Esophagus (tissue), 2 donors: ENCODE results near the gene IL6ST. TPM values are rescaled to one million over a fixed set of nuclear protein-coding genes. Genes with fewer than 3 reads are reported as not detected.
"Not testable (repeated sequence)": the region's sequence is repeated elsewhere in the genome, so short reads cannot be mapped to it uniquely, and the experiment has no call there.

Experiments used
- H3K27ac ChIP-seq, 2 donors: one replicate each; pipeline ENCODE4 v1.5.1; 2013; ENCODE audit warnings: low read depth in 2 of 2, mild to moderate bottlenecking in 2 of 2, inconsistent platforms in 1 of 2, low read length in 1 of 2, moderate library complexity in 1 of 2
- H3K27me3 ChIP-seq, 2 donors: one replicate each; pipeline ENCODE4 v1.6.1; 2013; ENCODE audit warnings: low read length in 2 of 2, control low read depth in 1 of 2, mild to moderate bottlenecking in 1 of 2; ENCODE audit not compliant: insufficient read depth in 2 of 2, control insufficient read depth in 1 of 2
- H3K36me3 ChIP-seq, 2 donors: one replicate each; pipeline ENCODE4 v1.6.1; 2013; ENCODE audit warnings: low read length in 1 of 2; ENCODE audit not compliant: control insufficient read depth in 2 of 2, insufficient read depth in 2 of 2
- H3K4me1 ChIP-seq, 2 donors: one replicate each; pipeline ENCODE4 v1.6.1; 2013; ENCODE audit warnings: low read length in 1 of 2; ENCODE audit not compliant: control insufficient read depth in 2 of 2, insufficient read depth in 2 of 2
- H3K4me3 ChIP-seq, 2 donors: one replicate each; pipeline ENCODE4 v1.5.1; 2013; ENCODE audit warnings: low read length in 2 of 2, mild to moderate bottlenecking in 2 of 2, low read depth in 1 of 2, moderate library complexity in 1 of 2
- H3K9me3 ChIP-seq, 2 donors: one replicate each; pipeline ENCODE4 v1.6.1; 2013; ENCODE audit warnings: mild to moderate bottlenecking in 2 of 2, low read depth in 1 of 2, low read length in 1 of 2, moderate library complexity in 1 of 2; ENCODE audit not compliant: control insufficient read depth in 2 of 2, insufficient read depth in 1 of 2
- WGBS, 2 donors: extraction: QIAGEN DNeasy Blood & Tissue Kit; methylation state at CpG; one replicate each; pipeline ENCODE4 v1.1.7; 2013; 5-methylcytosine and 5-hydroxymethylcytosine counted together
- polyA plus RNA-seq, 2 donors: library from polyadenylated mRNA; stranded (reverse); fragments of 200-250 nt; gene quantifications; one replicate each; pipeline ENCODE4 v1.2.3, GENCODE V29; 2013
- donor health status: healthy with polysubstance abuse.
- donor health status: Bipolar disorder and iron deficiency.

IL6ST gene
- polyA plus RNA-seq, 2 donors: 12.9 to 13.3 TPM

GRCh38 chr5:55937598-55937997 lies 57.2 kb downstream of the IL6ST start:
- H3K36me3 ChIP-seq, H3K27me3 ChIP-seq, H3K27ac ChIP-seq, H3K9me3 ChIP-seq, H3K4me1 ChIP-seq, H3K4me3 ChIP-seq: not testable (repeated sequence)

- H3K4me3 ChIP-seq: no peak overlapping the region
- WGBS, 2 donors: 32% methylated on average over 3 of the region's 3 CpGs
- H3K27me3 ChIP-seq: no peaks in the 10 kb centered on the region
- H3K9me3 ChIP-seq: no peaks in the 10 kb centered on the region
- no peaks in the 10 kb centered on the region for H3K36me3 ChIP-seq
- H3K4me1 ChIP-seq: no peaks in the 10 kb centered on the region
- H3K27ac ChIP-seq: no peak overlapping the region
Observed at GRCh38 chr5:55936100-55936693, 58.6 kb downstream of the IL6ST start.

GRCh38 chr5:55935371-55935770 lies 59.4 kb downstream of the IL6ST start:
- H3K4me1 ChIP-seq: no peaks in the 10 kb centered on the region
- H3K27me3 ChIP-seq: no peaks in the 10 kb centered on the region
- H3K9me3 ChIP-seq: no peaks in the 10 kb centered on the region
- H3K27ac ChIP-seq: no peak overlapping the region
- WGBS, 2 donors: 91 to 96% methylated on average over 6 of the region's 6 CpGs
- no peaks in the 10 kb centered on the region for H3K36me3 ChIP-seq
- no peak overlapping the region for H3K4me3 ChIP-seq

- Histone ChIP-seq H3K4me1 (no peaks in the 10 kb centered on the region), H3K9me3 (no peaks in the 10 kb centered on the region), H3K36me3 (no peaks in the 10 kb centered on the region), H3K4me3 (no peak overlapping the region), H3K27me3 (no peaks in the 10 kb centered on the region), H3K27ac (no peak overlapping the region)
- 74 to 86% methylated on average over 2 of the region's 2 CpGs for WGBS, 2 donors
Observed at GRCh38 chr5:55934720-55935119, 60.0 kb downstream of the IL6ST start.

- Histone ChIP-seq H3K4me3 (no peak overlapping the region), H3K9me3 (no peaks in the 10 kb centered on the region), H3K36me3 (no peaks in the 10 kb centered on the region), H3K4me1 (no peaks in the 10 kb centered on the region), H3K27me3 (no peaks in the 10 kb centered on the region), H3K27ac (no peak overlapping the region)
- WGBS, 2 donors: 64 to 76% methylated on average over 9 of the region's 9 CpGs
Observed at GRCh38 chr5:55934115-55934613, 60.6 kb downstream of the IL6ST start.

- H3K27ac ChIP-seq: no peak overlapping the region
- WGBS, 2 donors: 82 to 89% methylated on average over 14 of the region's 14 CpGs
- no peaks in the 10 kb centered on the region for H3K36me3 ChIP-seq
- H3K27me3 ChIP-seq: no peaks in the 10 kb centered on the region
- H3K4me3 ChIP-seq: no peak overlapping the region
- no peaks in the 10 kb centered on the region for H3K4me1 ChIP-seq
- H3K9me3 ChIP-seq: no peaks in the 10 kb centered on the region
Observed at GRCh38 chr5:55933377-55934114, 61.2 kb downstream of the IL6ST start.

- 86 to 93% methylated on average over 4 of the region's 4 CpGs for WGBS, 2 donors
- H3K36me3 ChIP-seq: no peaks in the 10 kb centered on the region
- no peak overlapping the region for H3K27ac ChIP-seq
- H3K4me3 ChIP-seq: no peak overlapping the region
- H3K9me3 ChIP-seq: no peaks in the 10 kb centered on the region
- no peaks in the 10 kb centered on the region for H3K27me3 ChIP-seq
- H3K4me1 ChIP-seq: no peaks in the 10 kb centered on the region
Observed at GRCh38 chr5:55932700-55933099, 62.1 kb downstream of the IL6ST start.

GRCh38 chr5:55929020-55929799 lies 65.6 kb downstream of the IL6ST start:
- no peak overlapping the region for H3K27ac ChIP-seq
- H3K36me3 ChIP-seq: no peaks in the 10 kb centered on the region
- 84 to 90% methylated on average over 12 of the region's 12 CpGs for WGBS, 2 donors
- H3K4me1 ChIP-seq: no peaks in the 10 kb centered on the region
- no peak overlapping the region for H3K4me3 ChIP-seq
- H3K27me3 ChIP-seq: no peaks in the 10 kb centered on the region
- no peaks in the 10 kb centered on the region for H3K9me3 ChIP-seq

GRCh38 chr5:55927861-55928655 lies 66.7 kb downstream of the IL6ST start:
- Histone ChIP-seq H3K4me1 (no peaks in the 10 kb centered on the region), H3K36me3 (no peaks in the 10 kb centered on the region), H3K27ac (no peak overlapping the region), H3K4me3 (no peak overlapping the region), H3K9me3 (no peaks in the 10 kb centered on the region), H3K27me3 (no peaks in the 10 kb centered on the region)
- WGBS, 2 donors: 81 to 82% methylated on average over 12 of the region's 12 CpGs
